Measurements from ENCODE around the gene GAS7.
"Not testable (repeated sequence)": the region's sequence is repeated elsewhere in the genome, so short reads cannot be mapped to it uniquely, and the experiment has no call there.

Gene GAS7

GRCh38 chr17:10102817-10103216 is 95.6 kb downstream of the GAS7 start:
- no peak overlapping the region for H3K9ac ChIP-seq (ENCODE audit: low read depth in 1 of 2, low read length in 2 of 2)
- H3K27me3 ChIP-seq (ENCODE audit: control insufficient read depth in 2 of 2, insufficient read depth in 2 of 2, low read length in 2 of 2): peaks cover 0 to 2% of the 10 kb centered on the region in 2 donors
- H3K36me3 ChIP-seq (ENCODE audit: control insufficient read depth in 2 of 2, insufficient read depth in 2 of 2, low read length in 2 of 2): no peaks in the 10 kb centered on the region
- H3K27ac ChIP-seq (ENCODE audit: low read depth in 2 of 2, low read length in 2 of 2): no peak overlapping the region
- no peak overlapping the region for H3K4me3 ChIP-seq (ENCODE audit: low read length in 2 of 2)
- no peaks in the 10 kb centered on the region for H3K9me3 ChIP-seq (ENCODE audit: control insufficient read depth in 2 of 2, low read length in 2 of 2)
- no peaks in the 10 kb centered on the region for H3K4me1 ChIP-seq (ENCODE audit: control insufficient read depth in 2 of 2, insufficient read depth in 2 of 2, low read length in 2 of 2)

GRCh38 chr17:10099051-10099571 is 99.3 kb downstream of the GAS7 start:
- H3K9me3 ChIP-seq (ENCODE audit: control insufficient read depth in 2 of 2, low read length in 2 of 2): no peaks in the 10 kb centered on the region
- no peak overlapping the region for H3K27ac ChIP-seq (ENCODE audit: low read depth in 2 of 2, low read length in 2 of 2)
- H3K9ac ChIP-seq (ENCODE audit: low read depth in 1 of 2, low read length in 2 of 2): no peak overlapping the region
- no peaks in the 10 kb centered on the region for H3K27me3 ChIP-seq (ENCODE audit: control insufficient read depth in 2 of 2, insufficient read depth in 2 of 2, low read length in 2 of 2)
- H3K4me3 ChIP-seq (ENCODE audit: low read length in 2 of 2): no peak overlapping the region
- no peaks in the 10 kb centered on the region for H3K4me1 ChIP-seq (ENCODE audit: control insufficient read depth in 2 of 2, insufficient read depth in 2 of 2, low read length in 2 of 2)
- H3K36me3 ChIP-seq (ENCODE audit: control insufficient read depth in 2 of 2, insufficient read depth in 2 of 2, low read length in 2 of 2): no peaks in the 10 kb centered on the region

- Histone ChIP-seq H3K9ac (ENCODE audit: low read depth in 1 of 2, low read length in 2 of 2) (no peak overlapping the region), H3K27me3 (ENCODE audit: control insufficient read depth in 2 of 2, insufficient read depth in 2 of 2, low read length in 2 of 2) (no peaks in the 10 kb centered on the region), H3K4me1 (ENCODE audit: control insufficient read depth in 2 of 2, insufficient read depth in 2 of 2, low read length in 2 of 2) (no peaks in the 10 kb centered on the region), H3K4me3 (ENCODE audit: low read length in 2 of 2) (no peak overlapping the region), H3K36me3 (ENCODE audit: control insufficient read depth in 2 of 2, insufficient read depth in 2 of 2, low read length in 2 of 2) (no peaks in the 10 kb centered on the region), H3K9me3 (ENCODE audit: control insufficient read depth in 2 of 2, low read length in 2 of 2) (no peaks in the 10 kb centered on the region), H3K27ac (ENCODE audit: low read depth in 2 of 2, low read length in 2 of 2) (no peak overlapping the region)
These were observed 101.8 kb downstream of the GAS7 start for GRCh38 chr17:10096596-10096995.

- H3K4me3 ChIP-seq (ENCODE audit: low read length in 2 of 2); H3K9ac ChIP-seq (ENCODE audit: low read depth in 1 of 2, low read length in 2 of 2); H3K27me3 ChIP-seq (ENCODE audit: control insufficient read depth in 2 of 2, insufficient read depth in 2 of 2, low read length in 2 of 2); H3K4me1 ChIP-seq (ENCODE audit: control insufficient read depth in 2 of 2, insufficient read depth in 2 of 2, low read length in 2 of 2); H3K36me3 ChIP-seq (ENCODE audit: control insufficient read depth in 2 of 2, insufficient read depth in 2 of 2, low read length in 2 of 2); H3K9me3 ChIP-seq (ENCODE audit: control insufficient read depth in 2 of 2, low read length in 2 of 2); H3K27ac ChIP-seq (ENCODE audit: low read depth in 2 of 2, low read length in 2 of 2): not testable (repeated sequence)
These were observed 103.1 kb downstream of the GAS7 start for GRCh38 chr17:10095295-10095694.

GRCh38 chr17:10094797-10095196 is 103.6 kb downstream of the GAS7 start:
- no peaks in the 10 kb centered on the region for H3K27me3 ChIP-seq (ENCODE audit: control insufficient read depth in 2 of 2, insufficient read depth in 2 of 2, low read length in 2 of 2)
- H3K9ac ChIP-seq (ENCODE audit: low read depth in 1 of 2, low read length in 2 of 2): no peak overlapping the region
- H3K9me3 ChIP-seq (ENCODE audit: control insufficient read depth in 2 of 2, low read length in 2 of 2): no peaks in the 10 kb centered on the region
- H3K27ac ChIP-seq (ENCODE audit: low read depth in 2 of 2, low read length in 2 of 2): no peak overlapping the region
- H3K4me3 ChIP-seq (ENCODE audit: low read length in 2 of 2): no peak overlapping the region
- H3K4me1 ChIP-seq (ENCODE audit: control insufficient read depth in 2 of 2, insufficient read depth in 2 of 2, low read length in 2 of 2): no peaks in the 10 kb centered on the region
- no peaks in the 10 kb centered on the region for H3K36me3 ChIP-seq (ENCODE audit: control insufficient read depth in 2 of 2, insufficient read depth in 2 of 2, low read length in 2 of 2)

- no peaks in the 10 kb centered on the region for H3K36me3 ChIP-seq (ENCODE audit: control insufficient read depth in 2 of 2, insufficient read depth in 2 of 2, low read length in 2 of 2)
- H3K27me3 ChIP-seq (ENCODE audit: control insufficient read depth in 2 of 2, insufficient read depth in 2 of 2, low read length in 2 of 2): no peaks in the 10 kb centered on the region
- H3K27ac ChIP-seq (ENCODE audit: low read depth in 2 of 2, low read length in 2 of 2): no peak overlapping the region
- H3K4me3 ChIP-seq (ENCODE audit: low read length in 2 of 2): no peak overlapping the region
- H3K9ac ChIP-seq (ENCODE audit: low read depth in 1 of 2, low read length in 2 of 2): no peak overlapping the region
- H3K4me1 ChIP-seq (ENCODE audit: control insufficient read depth in 2 of 2, insufficient read depth in 2 of 2, low read length in 2 of 2): no peaks in the 10 kb centered on the region
- H3K9me3 ChIP-seq (ENCODE audit: control insufficient read depth in 2 of 2, low read length in 2 of 2): no peaks in the 10 kb centered on the region
These were observed 105.8 kb downstream of the GAS7 start for GRCh38 chr17:10092595-10092994.

GRCh38 chr17:10091046-10091445 is 107.4 kb downstream of the GAS7 start:
- H3K4me3 ChIP-seq (ENCODE audit: low read length in 2 of 2): no peak overlapping the region
- no peak overlapping the region for H3K9ac ChIP-seq (ENCODE audit: low read depth in 1 of 2, low read length in 2 of 2)
- no peaks in the 10 kb centered on the region for H3K36me3 ChIP-seq (ENCODE audit: control insufficient read depth in 2 of 2, insufficient read depth in 2 of 2, low read length in 2 of 2)
- H3K27me3 ChIP-seq (ENCODE audit: control insufficient read depth in 2 of 2, insufficient read depth in 2 of 2, low read length in 2 of 2): no peaks in the 10 kb centered on the region
- no peaks in the 10 kb centered on the region for H3K4me1 ChIP-seq (ENCODE audit: control insufficient read depth in 2 of 2, insufficient read depth in 2 of 2, low read length in 2 of 2)
- H3K27ac ChIP-seq (ENCODE audit: low read depth in 2 of 2, low read length in 2 of 2): no peak overlapping the region
- no peaks in the 10 kb centered on the region for H3K9me3 ChIP-seq (ENCODE audit: control insufficient read depth in 2 of 2, low read length in 2 of 2)

GRCh38 chr17:10089196-10089804 is 109.1 kb downstream of the GAS7 start:
- no peaks in the 10 kb centered on the region for H3K36me3 ChIP-seq (ENCODE audit: control insufficient read depth in 2 of 2, insufficient read depth in 2 of 2, low read length in 2 of 2)
- H3K27ac ChIP-seq (ENCODE audit: low read depth in 2 of 2, low read length in 2 of 2): no peak overlapping the region
- H3K4me3 ChIP-seq (ENCODE audit: low read length in 2 of 2): no peak overlapping the region
- no peaks in the 10 kb centered on the region for H3K27me3 ChIP-seq (ENCODE audit: control insufficient read depth in 2 of 2, insufficient read depth in 2 of 2, low read length in 2 of 2)
- H3K4me1 ChIP-seq (ENCODE audit: control insufficient read depth in 2 of 2, insufficient read depth in 2 of 2, low read length in 2 of 2): no peaks in the 10 kb centered on the region
- no peak overlapping the region for H3K9ac ChIP-seq (ENCODE audit: low read depth in 1 of 2, low read length in 2 of 2)
- no peaks in the 10 kb centered on the region for H3K9me3 ChIP-seq (ENCODE audit: control insufficient read depth in 2 of 2, low read length in 2 of 2)

GRCh38 chr17:10088444-10088843 is 110.0 kb downstream of the GAS7 start:
- no peak overlapping the region for H3K27ac ChIP-seq (ENCODE audit: low read depth in 2 of 2, low read length in 2 of 2)
- H3K9ac ChIP-seq (ENCODE audit: low read depth in 1 of 2, low read length in 2 of 2): no peak overlapping the region
- no peaks in the 10 kb centered on the region for H3K4me1 ChIP-seq (ENCODE audit: control insufficient read depth in 2 of 2, insufficient read depth in 2 of 2, low read length in 2 of 2)
- H3K36me3 ChIP-seq (ENCODE audit: control insufficient read depth in 2 of 2, insufficient read depth in 2 of 2, low read length in 2 of 2): no peaks in the 10 kb centered on the region
- H3K4me3 ChIP-seq (ENCODE audit: low read length in 2 of 2): no peak overlapping the region
- H3K27me3 ChIP-seq (ENCODE audit: control insufficient read depth in 2 of 2, insufficient read depth in 2 of 2, low read length in 2 of 2): no peaks in the 10 kb centered on the region
- H3K9me3 ChIP-seq (ENCODE audit: control insufficient read depth in 2 of 2, low read length in 2 of 2): no peaks in the 10 kb centered on the region

GRCh38 chr17:10087355-10087754 is 111.1 kb downstream of the GAS7 start:
- Histone ChIP-seq H3K4me3 (ENCODE audit: low read length in 2 of 2) (no peak overlapping the region), H3K9me3 (ENCODE audit: control insufficient read depth in 2 of 2, low read length in 2 of 2) (no peaks in the 10 kb centered on the region), H3K4me1 (ENCODE audit: control insufficient read depth in 2 of 2, insufficient read depth in 2 of 2, low read length in 2 of 2) (no peaks in the 10 kb centered on the region), H3K27me3 (ENCODE audit: control insufficient read depth in 2 of 2, insufficient read depth in 2 of 2, low read length in 2 of 2) (no peaks in the 10 kb centered on the region), H3K36me3 (ENCODE audit: control insufficient read depth in 2 of 2, insufficient read depth in 2 of 2, low read length in 2 of 2) (no peaks in the 10 kb centered on the region), H3K9ac (ENCODE audit: low read depth in 1 of 2, low read length in 2 of 2) (no peak overlapping the region), H3K27ac (ENCODE audit: low read depth in 2 of 2, low read length in 2 of 2) (no peak overlapping the region)

- no peaks in the 10 kb centered on the region for H3K36me3 ChIP-seq (ENCODE audit: control insufficient read depth in 2 of 2, insufficient read depth in 2 of 2, low read length in 2 of 2)
- H3K9me3 ChIP-seq (ENCODE audit: control insufficient read depth in 2 of 2, low read length in 2 of 2): no peaks in the 10 kb centered on the region
- no peaks in the 10 kb centered on the region for H3K4me1 ChIP-seq (ENCODE audit: control insufficient read depth in 2 of 2, insufficient read depth in 2 of 2, low read length in 2 of 2)
- no peaks in the 10 kb centered on the region for H3K27me3 ChIP-seq (ENCODE audit: control insufficient read depth in 2 of 2, insufficient read depth in 2 of 2, low read length in 2 of 2)
- H3K4me3 ChIP-seq (ENCODE audit: low read length in 2 of 2): no peak overlapping the region
- H3K9ac ChIP-seq (ENCODE audit: low read depth in 1 of 2, low read length in 2 of 2): no peak overlapping the region
- H3K27ac ChIP-seq (ENCODE audit: low read depth in 2 of 2, low read length in 2 of 2): no peak overlapping the region
These were observed 114.5 kb downstream of the GAS7 start for GRCh38 chr17:10083864-10084263.
